Cardiac fibroblast (primary cell): ENCODE results near the gene PALLD.

Source experiments
- DNase-seq, 2 donors: peaks; one replicate each; pipeline versions ENCODE4 v3.0.0 to v3.0.0-alpha.2; 2010; ENCODE audit warnings: low read depth in 2 of 2
- H3K4me3 ChIP-seq, 2 donors: replicated peaks in 1 of 2; 1 replicate in 1 of 2; 2 replicates in 1 of 2; pipeline ENCODE4 v1.5.1; 2011; ENCODE audit warnings: low read depth in 2 of 2, low read length in 2 of 2, mild to moderate bottlenecking in 2 of 2, moderate library complexity in 1 of 2
- CTCF ChIP-seq: IDR thresholded peaks from one replicate; pipeline ENCODE4 v1.5.1; 2011; ENCODE audit warnings: low read depth, mild to moderate bottlenecking, low read length, inconsistent platforms

The PALLD gene

GRCh38 chr4:168759959-168760527 is 263.2 kb downstream of the PALLD start:
- TF ChIP-seq CTCF, result no peak
- no peak overlapping the region for H3K4me3 ChIP-seq
- DNase-seq, result no peak

DNA sequence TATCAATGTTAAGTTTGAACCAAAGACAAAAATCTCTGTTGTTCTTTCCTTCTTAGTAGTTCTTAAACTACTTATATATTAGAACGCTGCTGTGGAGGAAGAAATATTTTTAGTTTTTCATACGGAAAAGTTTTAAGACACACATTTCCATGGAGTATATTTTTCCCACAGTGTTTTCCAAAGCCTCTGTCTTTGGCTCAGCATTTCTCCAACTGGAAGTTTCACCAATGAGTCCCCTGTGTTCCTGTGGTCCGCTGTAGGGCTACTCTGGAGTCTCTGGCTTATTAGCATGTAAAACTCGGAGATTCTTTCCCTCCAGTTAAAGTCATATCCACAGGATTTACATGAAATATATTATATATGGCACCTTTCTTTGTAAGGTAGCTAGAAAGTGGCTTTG is 264.2 kb downstream of the PALLD start:
- no peak overlapping the region for H3K4me3 ChIP-seq
- DNase-seq, result no peak
- no peak for TF ChIP-seq CTCF

- no peak for TF ChIP-seq CTCF
- DNase-seq, result no peak
- H3K4me3 ChIP-seq, result no peak overlapping the region
Measured at GRCh38 chr4:168765322-168765721, 268.5 kb downstream of the PALLD start.

DNA sequence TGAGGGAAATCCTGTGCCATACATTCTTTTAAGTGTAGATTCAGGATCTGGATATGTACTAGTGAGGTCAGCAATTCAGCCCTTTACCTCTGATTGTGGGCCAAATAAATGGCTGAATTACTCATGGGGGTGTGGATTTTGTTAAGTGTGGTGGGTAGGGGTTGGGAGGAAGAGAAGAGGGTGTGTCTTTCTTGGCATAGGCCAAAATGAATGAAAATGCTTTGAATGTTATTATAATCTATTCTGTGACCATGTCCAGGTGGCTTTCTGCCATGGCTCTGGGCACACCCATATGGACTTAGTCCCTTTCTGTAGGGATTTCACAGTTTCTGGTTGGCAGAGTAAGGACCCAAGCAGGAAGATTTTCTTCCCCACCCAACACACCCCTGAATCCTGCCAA is 268.9 kb downstream of the PALLD start:
- DNase-seq, result peak; percentile 73 to 81
- H3K4me3 ChIP-seq, result no peak overlapping the region
- no peak for TF ChIP-seq CTCF

DNA sequence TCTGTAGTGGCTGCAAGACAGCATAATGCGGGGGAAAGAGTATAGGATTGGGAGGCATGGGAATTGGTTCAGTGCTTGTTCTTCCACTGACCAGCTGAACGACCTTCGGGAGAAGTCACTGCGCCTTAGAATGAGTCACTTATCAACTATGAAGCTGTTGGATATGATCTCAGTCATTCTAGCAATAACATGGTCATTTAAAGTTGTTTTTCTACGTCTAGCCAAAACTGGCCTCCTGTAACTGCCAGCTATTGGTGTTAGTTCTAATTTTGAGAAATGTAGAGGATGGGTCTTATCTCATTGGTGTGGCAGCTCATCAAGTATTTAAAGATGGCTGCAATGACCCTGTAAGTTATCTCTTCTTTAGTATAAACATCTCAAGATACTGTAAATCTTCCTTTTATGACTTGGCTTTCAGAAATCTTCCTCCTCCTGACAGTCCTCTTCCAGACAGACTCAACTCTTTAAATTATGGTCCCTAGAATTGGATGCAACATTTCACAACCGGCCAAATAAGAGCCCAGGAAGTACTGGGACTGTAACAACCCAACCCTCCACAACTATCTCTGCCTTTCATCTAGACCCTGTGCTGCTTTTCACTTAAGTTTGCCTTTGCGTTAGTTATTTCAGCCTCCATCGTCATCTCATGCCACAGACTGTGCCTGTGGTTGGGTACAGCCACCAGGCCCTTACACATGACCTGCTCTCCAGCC is 269.9 kb downstream of the PALLD start:
- no peak for TF ChIP-seq CTCF
- H3K4me3 ChIP-seq, result no peak overlapping the region
- DNase-seq, result peak; percentile 58 to 88

DNA sequence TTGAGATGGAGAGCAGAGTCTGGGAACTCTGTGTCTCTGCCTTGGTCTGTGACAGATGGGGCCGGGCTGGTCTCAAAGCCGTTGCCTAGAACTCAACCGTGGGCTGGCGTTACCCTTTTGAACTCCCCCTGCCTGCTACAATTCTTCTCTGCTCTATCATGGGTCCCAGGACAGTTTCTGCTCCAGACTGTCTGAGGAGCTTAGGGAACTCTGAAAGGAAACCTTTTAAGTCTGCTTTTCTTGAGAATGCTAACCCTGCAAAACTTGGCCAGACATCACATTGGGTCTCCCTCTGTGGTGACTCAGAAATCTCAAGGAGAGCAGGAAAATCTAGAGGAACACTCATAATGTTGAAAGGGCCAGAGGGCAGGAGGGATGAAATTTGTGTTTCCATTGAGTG is 272.6 kb downstream of the PALLD start:
- no peak for TF ChIP-seq CTCF
- DNase-seq, result peak; percentile 66 to 85
- H3K4me3 ChIP-seq, result no peak overlapping the region
